Mucosa of gallbladder (tissue), 1 donor: ENCODE data around the gene TMEM14A. TPM values are rescaled to one million over a fixed set of nuclear protein-coding genes. Genes with fewer than 3 reads are reported as not detected.
"Not testable (repeated sequence)": the region's sequence is repeated elsewhere in the genome, so short reads cannot be mapped to it uniquely, and the experiment has no call there.

Experiments
- DNase-seq: peaks from one replicate; pipeline ENCODE4 v3.0.0-alpha.2; 2020; ENCODE audit warnings: low spot score
- total RNA-seq: library from RNA; stranded (reverse); gene quantifications from one replicate; pipeline ENCODE4 v1.2.1, GENCODE V29; 2021
- donor health status: DM: no; HTN: no; CAD: no.

The TMEM14A gene, protein sequence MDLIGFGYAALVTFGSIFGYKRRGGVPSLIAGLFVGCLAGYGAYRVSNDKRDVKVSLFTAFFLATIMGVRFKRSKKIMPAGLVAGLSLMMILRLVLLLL
- 35.2 TPM for total RNA-seq

GRCh38 chr6:52670502-52671409 lies at the start of gene TMEM14A:
TSS of gene TMEM14A (plus strand) at chr6:52671113. CDS start at chr6:52677103, 5,990 bp downstream.
- DNase-seq = peak; percentile 94

- no peak for DNase-seq
These were observed 49.3 kb upstream of the TMEM14A start for GRCh38 chr6:52621631-52622030.

- no peak for DNase-seq
These were observed 48.1 kb upstream of the TMEM14A start for GRCh38 chr6:52622810-52623209.

DNA sequence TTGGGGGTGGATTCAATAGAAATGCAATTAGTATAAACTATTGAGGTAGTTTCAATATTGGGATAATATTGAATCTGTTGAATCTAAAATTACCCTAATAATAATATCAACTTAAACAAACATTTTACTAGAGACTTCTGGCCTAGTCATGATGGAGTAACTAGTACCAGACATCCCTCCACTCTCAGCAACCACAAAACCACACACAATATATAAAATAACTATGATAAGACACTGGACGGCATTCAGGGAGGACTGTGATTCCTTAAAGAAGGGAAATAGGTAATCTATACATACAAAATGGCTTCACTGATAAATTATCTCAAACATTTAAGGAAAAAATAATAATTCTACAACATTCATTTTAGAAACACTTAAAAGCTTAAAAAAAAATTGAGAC lies 38.9 kb upstream of the TMEM14A start:
- no peak for DNase-seq

DNA sequence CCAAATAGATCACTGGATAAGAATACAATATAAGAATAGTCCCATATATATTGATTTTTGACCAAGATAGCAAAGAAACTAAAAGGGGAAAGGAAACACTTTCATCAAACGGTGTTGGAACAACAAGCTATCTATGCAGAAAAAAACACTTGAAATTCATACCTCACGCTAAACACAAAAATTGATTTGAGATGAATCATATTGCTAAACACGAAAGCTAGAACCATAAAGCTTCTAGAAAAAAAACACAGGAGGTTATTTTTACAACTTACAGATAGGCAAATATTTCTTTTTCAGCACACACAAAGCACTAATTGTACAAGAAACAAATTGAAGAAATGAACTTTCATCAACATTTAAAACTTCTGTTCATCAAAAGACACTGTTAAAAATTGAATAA lies 36.7 kb upstream of the TMEM14A start:
- DNase-seq = no peak

- DNase-seq = no peak
These were observed 35.8 kb upstream of the TMEM14A start for GRCh38 chr6:52635049-52635577.

DNA sequence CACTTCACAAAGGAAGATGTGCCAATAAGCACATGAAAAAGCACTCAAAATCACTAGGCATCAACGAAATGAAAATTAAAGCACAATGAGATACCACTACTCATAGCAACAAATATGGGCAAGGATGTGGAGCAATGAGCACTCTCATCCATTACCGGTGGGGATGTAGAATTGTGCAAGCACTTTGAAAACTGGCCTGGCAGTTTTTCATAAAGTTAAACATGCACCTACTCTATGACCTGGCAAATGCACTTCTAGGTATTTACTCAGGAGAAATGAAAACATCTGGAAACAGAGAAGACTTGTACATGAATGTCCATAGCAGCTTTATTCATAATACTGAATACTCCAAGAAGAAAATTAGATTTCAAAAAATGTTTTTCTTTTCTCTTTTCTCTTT lies 34.1 kb upstream of the TMEM14A start:
- no peak for DNase-seq

- no peak for DNase-seq
These were observed 31.4 kb upstream of the TMEM14A start for GRCh38 chr6:52639493-52639892.

DNA sequence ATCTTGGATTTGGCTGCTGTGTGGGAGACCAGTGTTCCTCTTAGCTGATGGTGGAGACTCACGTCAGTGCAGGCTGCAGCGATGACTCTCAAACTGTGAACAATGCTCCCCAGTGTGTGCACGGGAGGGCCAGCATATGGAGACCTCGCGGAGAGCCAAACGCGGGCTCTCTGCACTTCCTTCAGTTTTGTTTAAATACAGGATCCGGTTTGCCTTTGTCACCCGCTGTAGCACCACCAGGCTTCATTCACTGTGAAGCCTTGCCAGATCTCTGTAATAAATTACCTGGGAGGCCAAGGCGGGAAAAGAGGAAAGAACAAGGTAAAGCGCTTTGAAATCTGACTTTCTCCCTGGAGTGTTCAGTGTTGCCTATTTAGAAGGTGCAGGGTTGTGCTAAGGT lies 30.7 kb upstream of the TMEM14A start:
- no peak for DNase-seq

GRCh38 chr6:52640916-52641315 lies 30.0 kb upstream of the TMEM14A start:
- DNase-seq = no peak

DNA sequence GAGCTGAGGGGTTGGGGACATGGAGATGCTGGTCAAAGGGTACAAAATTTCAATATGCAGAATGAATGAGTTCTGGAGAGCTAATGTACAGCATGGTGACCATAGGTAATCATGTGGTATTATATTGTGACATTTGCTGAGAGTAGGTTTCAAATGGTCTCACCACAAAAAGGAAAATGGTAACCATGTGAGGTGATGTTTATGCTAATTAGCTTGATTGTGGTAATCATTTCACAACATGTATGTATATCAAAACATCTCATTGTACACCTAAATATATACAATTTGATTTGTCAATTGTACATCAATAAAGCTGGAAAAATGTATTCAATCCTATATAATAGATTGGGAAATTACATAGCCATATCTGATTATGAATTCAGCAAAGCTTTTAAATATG lies 29.5 kb upstream of the TMEM14A start:
- no peak for DNase-seq

DNA sequence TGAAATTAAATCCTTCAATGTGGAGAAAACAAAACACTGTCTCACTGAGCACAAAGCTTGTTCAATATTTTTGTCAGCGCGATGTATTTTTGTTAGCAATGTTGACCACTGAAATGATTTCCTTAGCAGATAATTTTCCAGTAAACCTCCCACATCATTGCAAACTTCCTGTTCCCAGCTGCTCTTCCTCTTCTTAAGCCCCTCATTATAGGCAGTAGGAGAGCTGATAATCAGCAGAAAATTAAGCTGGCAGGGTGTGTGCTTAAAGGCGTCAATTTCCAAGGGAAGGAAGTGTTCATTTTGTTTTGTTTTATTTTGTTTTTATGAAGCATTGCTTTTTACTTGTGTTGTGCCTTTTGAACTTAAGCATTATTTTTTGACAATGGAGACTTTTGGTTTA lies 29.1 kb upstream of the TMEM14A start:
- DNase-seq = no peak

- no peak for DNase-seq
These were observed 28.5 kb upstream of the TMEM14A start for GRCh38 chr6:52642368-52642767.

DNA sequence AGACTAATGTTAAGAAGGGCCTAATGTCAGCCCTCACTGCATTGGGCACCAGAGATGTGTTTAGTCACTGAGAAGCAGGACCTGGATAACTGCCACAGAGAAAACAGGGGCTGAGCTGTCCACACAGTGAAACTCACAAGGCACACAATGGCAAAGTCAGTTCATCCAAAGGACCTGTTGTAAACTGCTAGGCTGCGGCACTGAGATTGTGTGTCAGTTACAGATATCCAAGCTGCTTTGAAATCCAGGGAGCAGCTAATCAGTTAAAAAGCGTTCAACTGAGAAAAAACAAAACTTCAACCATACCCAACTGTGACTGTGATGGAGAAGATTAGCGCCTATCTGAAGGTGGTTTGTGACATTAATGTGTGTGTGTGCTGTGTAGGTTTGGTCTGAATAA lies 27.8 kb upstream of the TMEM14A start:
- DNase-seq = no peak

DNA sequence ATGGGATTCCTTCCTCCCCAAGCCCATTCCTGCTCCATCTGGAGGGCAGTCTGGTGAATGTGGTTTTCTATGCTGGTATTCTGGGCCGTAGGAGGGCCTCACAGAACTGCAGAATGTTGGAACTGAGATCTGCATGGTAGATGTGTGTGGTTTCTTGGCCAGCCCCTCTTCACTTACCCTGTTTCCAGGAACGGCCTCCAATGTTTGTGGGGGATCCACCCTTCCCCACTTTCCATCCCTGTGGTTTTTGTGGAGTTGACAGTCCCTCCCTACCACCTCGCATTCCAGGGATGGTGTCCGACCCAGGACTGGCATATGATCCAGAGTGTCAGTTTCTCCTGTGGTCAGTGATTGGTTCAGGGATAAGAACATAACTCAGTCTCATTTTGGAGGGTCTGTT lies 26.7 kb upstream of the TMEM14A start:
- no peak for DNase-seq

- DNase-seq = no peak
These were observed 24.9 kb upstream of the TMEM14A start for GRCh38 chr6:52645976-52646375.

DNA sequence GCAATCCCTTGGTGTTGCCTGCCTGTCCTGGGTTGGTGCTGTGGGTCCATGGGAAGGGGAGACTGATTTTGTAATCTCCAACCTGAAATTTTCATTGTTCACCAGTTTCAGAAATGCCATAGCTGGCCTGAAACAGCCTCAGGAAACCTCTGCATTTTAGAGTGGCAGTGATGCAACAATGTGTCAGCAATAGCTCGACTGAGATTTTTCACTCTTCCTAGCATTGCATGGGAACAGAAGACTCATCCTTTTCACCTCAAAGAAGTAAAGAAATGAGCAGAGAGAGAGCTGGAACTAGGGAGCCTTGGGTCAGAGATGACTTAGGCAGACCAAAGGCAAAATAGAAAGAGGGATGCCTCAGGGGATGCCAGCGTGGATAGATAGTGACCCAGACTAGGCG lies 23.7 kb upstream of the TMEM14A start:
- DNase-seq = no peak

DNA sequence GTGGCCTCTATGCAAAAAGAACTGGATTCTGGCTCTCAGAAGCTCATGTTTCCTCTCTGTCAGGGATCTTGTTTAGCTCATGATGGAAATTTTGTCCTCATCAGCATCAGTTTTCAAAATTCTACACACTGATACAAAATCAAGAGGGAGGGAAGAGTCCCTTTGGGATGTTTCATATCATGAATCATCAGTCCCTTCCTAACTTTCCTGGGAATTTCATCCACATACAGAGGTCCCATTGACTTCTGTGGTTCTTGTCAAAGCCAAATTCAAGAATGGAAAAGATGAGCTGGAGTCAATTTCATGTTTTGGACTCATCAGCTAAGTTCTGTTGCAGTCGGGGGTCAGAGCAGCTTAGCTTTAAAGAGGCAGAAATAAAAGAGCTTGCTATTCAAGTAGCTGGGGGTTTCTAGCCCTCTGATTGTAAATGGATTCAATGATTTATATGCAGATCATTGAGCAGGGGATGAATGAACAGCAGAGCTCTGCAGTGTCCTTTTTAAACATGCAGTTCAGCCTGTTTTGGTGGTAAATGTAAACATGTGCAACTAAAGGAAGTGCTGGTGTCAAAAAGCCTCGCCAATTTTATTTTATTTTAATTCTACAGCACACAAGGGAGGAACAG lies 21.3 kb upstream of the TMEM14A start:
- no peak for DNase-seq

DNA sequence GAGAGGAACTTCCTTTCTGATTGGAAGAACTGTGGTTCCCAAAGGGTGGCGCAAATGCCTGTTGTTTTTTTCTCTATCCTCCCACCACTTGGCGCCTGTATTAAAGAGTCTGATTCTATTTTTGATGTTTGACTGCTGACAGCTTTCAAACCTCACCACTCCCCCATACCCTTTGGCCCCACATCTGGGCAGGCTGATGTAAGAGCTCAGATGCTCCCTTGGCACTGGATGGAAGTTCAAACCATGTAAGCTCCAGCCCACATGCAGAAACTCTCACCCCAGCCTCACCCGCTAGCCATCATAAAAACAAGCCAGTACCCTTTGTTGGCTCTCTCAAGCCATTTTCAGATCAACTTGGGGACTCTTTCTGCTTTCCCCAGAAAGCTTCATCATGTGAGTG lies 20.0 kb upstream of the TMEM14A start:
- DNase-seq = no peak

DNA sequence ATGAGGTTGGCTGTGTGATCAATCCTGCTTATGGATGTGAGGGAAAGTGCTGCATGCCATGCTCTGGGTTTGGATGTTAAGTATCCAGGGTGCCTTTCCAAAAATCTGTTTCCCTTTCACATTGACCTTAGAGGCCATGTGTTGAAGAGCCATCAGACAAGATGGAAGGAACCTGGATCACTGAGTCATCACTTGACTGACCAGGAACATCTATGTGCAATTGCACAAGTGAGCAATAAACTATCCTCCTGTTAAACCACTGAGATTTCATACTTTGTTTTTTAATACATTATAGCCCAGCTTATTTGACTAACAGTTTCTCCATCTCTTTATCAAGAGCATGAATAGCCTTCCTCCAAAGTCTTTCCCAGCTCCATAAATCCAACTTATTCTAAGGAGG lies 17.8 kb upstream of the TMEM14A start:
- no peak for DNase-seq

DNA sequence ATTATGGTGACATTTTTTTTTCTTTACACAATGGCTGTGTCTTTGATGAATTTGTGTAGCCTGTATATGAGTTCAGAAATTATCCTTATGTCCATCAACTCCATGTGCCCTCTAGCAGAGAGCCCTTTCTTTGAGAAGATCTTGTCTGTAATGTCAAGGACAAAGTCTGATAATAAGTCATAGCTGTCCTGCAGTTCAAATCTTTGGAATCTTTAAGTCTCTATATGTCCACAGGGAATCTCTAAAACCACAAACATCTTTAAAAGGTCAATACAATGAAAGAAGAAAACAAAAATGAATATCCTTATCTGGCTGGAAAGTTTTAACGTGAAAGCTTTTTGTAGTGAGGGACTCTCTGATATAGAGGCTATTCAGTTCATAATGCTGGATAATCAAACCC lies 16.9 kb upstream of the TMEM14A start:
- no peak for DNase-seq

GRCh38 chr6:52654592-52654991 lies 16.3 kb upstream of the TMEM14A start:
- no peak for DNase-seq

DNA sequence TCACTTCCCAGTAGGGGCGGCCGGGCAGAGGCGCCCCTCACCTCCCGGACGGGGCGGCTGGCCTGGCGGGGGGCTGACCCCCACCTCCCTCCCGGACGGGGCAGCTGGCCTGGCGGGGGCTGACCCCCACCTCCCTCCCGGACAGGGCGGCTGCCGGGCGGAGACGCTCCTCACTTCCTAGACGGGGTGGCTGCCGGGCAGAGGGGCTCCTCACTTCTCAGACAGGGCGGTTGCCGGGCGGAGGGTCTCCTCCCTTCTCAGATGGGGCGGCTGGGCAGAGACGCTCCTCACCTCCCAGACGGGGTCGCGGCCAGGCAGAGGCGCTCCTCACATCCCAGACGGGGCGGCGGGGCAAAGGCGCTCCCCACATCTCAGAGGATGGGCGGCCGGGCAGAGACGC lies 15.0 kb upstream of the TMEM14A start:
- not testable (repeated sequence) for DNase-seq
